Ureter (tissue), 1 donor: ENCODE data around the gene HACE1. TPM values are rescaled to one million over a fixed set of nuclear protein-coding genes. Genes with fewer than 3 reads are reported as not detected.
"Not testable (repeated sequence)": the region's sequence is repeated elsewhere in the genome, so short reads cannot be mapped to it uniquely, and the experiment has no call there.

ENCODE experiments used
- DNase-seq: peaks from one replicate; pipeline ENCODE4 v3.0.0-alpha.2; 2020; ENCODE audit warnings: low spot score
- total RNA-seq: library from RNA; stranded (reverse); gene quantifications from one replicate; pipeline ENCODE4 v1.2.4, GENCODE V29; 2023
- donor health status: DM: yes; HTN: yes; CAD: no.

HACE1 gene, protein sequence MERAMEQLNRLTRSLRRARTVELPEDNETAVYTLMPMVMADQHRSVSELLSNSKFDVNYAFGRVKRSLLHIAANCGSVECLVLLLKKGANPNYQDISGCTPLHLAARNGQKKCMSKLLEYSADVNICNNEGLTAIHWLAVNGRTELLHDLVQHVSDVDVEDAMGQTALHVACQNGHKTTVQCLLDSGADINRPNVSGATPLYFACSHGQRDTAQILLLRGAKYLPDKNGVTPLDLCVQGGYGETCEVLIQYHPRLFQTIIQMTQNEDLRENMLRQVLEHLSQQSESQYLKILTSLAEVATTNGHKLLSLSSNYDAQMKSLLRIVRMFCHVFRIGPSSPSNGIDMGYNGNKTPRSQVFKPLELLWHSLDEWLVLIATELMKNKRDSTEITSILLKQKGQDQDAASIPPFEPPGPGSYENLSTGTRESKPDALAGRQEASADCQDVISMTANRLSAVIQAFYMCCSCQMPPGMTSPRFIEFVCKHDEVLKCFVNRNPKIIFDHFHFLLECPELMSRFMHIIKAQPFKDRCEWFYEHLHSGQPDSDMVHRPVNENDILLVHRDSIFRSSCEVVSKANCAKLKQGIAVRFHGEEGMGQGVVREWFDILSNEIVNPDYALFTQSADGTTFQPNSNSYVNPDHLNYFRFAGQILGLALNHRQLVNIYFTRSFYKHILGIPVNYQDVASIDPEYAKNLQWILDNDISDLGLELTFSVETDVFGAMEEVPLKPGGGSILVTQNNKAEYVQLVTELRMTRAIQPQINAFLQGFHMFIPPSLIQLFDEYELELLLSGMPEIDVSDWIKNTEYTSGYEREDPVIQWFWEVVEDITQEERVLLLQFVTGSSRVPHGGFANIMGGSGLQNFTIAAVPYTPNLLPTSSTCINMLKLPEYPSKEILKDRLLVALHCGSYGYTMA
- 13.7 TPM for total RNA-seq

DNA sequence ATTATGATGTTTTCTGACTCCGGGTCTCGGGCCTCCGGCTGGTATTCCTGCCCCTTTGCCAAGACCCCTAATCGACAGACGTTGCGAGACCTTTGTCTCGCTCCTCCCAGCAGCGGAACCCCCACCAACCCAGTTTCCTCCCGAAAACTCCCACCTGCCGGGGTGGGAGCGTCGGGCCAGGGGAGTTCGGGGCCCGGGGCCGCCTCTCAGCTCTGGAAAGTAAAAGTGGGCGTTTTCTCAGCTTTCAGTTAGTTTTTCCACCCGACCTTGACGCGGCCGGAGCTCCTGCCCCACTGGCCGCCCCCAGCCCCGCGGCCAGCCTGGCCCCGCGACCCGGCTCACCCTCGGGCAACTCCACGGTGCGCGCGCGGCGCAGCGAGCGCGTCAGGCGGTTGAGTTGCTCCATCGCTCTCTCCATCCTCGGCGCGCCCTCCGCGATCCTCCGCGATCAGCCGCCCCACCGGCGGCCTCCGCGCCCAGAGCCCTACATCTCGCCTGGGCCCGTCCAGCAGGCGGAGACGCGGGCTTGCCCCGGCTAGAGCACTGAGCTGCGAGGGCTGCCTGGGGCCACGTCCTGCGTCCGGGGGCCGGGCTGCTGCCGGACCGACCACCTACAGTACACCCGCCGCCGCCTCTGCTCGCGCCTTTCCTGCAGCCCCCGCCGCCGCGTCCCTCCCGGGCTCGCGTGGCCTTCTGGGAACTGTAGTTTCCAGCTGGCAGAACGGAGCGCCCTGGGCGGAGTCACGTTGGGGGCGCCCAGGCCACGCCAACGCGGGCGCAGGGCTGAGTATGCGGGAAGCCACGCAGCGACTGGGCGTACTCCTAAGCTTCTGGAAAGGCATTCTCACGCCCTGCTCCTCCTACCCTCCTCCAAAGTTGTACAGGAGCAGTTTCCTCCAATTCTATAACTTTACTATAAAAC lies at the start of gene HACE1:
TSS of gene HACE1 (minus strand) at position 695 of the 922 bp plus-strand sequence. CDS start at position 418, 277 bp downstream.
- DNase-seq: peak; percentile 86

DNA sequence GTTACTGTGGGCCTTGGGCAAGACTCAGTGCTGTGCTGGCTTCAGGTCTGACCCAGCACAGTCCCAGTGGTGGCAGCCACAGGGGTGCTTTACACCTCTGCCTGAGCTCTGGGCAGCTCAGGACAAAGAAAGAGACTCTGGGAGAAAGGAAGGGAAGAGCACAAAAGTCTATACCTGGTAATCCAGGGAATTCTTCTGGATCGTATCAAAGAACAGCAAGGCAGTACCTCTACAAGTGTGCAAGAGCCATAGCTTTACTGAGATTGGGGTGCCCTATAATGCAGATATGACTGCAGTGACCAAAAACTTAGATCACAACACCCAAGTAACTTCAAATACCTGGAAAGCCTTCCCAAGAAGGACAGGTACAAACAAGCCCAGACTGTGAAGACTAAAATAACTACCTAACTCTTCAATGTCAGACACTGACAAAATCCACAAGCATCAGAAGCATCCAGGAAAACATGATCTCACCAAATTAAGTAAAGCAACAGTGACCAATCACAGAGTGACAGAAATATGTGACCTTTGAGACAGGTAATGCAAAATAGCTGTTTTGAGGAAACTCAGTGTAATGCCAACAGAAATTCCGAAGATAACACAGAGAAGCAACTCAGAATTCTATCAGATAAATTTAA lies 49.3 kb upstream of the HACE1 start:
- DNase-seq: no peak

DNA sequence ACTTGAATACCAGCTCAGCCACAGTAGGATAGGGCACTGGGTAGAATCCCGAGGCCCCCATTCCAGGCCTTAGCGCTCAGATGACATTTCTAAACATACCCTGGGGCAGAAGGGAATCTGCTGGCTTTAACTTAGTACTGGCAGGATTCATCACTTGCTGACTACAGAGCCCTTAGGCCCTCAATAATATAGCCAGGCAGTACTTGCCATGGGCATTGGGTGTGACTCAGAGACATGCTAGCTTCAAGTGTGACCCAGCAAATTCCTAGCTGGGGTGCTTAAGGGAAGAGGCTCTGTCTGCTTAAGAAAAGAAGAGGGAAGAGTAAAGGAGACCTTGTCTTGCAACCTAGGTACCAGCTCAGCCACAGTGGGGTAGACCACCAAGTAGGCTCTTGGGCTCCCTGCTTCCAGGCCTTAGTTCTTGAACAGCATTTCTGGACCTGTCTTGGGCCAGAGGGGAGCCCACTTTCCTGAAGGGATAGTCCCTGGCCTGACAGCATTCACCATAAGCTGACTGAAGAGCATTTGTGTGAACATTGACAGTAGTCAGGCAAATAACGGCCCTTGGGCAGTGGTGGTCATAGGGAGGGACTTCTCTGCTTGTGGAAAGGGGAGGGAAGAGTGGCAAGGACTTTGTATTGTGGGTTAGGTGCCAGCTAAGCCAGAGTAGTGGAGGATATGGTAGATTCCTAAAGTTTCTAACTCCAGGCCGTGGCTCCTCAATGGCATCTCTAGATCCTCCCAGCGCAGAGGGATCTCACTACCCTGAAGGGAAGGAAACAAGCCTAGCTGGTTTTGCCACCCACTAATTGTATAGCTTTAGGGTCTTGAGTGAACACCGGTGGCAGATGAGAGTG lies 48.5 kb upstream of the HACE1 start:
- no peak for DNase-seq

DNA sequence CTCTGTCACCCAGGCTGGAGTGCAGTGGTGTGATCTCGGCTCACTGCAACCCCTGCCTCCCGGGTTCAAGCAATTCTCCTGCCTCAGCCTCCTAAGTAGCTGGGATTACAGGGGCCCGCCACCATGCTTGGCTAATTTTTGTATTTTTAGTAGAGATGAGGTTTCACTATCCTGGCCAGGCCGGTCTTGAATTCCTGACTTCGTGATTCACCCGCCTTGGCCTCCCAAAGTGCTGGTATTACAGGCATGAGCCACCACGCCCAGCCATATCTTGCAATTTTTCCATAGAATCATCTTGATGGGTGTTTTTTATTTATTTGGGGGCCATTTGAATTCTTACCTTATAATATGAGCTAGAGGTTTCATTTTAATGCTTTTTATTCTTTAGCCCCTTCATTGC lies 39.2 kb upstream of the HACE1 start:
- DNase-seq: not testable (repeated sequence)

DNA sequence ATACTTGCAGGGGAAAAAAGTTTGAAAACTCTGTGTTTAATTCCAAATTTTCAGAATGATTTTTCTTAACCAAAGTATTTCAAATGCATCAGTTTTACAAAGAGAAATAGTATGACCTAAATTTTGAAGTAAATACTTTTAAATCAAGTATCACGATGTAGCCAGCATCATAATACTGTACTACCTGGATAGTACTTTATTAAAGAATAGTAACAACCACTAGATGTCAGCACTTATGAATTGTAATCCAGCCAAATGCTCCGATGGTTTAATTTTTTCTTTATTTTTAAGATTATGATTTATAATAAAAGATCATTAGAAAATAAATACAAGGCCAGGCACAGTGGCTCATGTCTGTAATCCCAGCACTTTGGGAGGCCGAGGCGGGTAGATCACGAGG lies 37.2 kb upstream of the HACE1 start:
- DNase-seq: no peak

DNA sequence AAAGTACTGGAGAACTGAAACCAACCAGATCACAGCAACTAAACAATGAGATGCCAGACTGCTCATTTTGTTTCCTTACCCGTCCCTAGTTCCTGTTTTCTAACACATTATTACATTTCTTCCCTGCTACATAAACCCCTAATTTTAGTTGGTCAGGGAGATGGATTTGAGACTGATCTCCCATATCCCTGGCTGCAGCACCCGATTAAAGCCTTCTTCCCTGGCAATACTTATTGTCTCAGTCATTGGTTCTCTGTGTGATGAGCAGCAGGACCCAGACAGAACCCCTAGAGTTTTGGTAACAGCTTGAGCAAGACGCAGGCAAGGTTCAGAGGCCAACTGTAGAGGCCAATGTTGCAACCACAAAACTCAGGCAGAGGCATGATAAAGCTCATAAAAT lies 28.3 kb upstream of the HACE1 start:
- no peak for DNase-seq

DNA sequence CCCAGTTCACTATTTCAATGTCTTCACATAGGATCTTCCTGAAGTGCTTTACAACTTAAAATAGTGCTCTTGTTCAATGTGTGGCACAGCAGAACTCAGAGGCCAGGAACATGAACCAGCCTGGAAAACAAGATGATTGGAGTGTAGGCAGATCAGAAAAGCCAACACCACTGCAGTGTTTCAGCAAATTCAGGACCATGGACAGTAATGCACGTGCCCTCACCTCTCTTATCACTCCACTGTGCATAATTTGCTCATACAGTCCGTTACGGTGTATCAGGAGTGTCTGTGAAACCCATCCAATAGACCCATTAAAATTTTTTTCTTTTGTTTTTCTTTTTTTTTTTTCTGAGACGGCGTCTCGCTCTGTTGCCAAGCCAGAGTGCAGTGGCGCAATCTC lies 27.6 kb upstream of the HACE1 start:
- DNase-seq: no peak

DNA sequence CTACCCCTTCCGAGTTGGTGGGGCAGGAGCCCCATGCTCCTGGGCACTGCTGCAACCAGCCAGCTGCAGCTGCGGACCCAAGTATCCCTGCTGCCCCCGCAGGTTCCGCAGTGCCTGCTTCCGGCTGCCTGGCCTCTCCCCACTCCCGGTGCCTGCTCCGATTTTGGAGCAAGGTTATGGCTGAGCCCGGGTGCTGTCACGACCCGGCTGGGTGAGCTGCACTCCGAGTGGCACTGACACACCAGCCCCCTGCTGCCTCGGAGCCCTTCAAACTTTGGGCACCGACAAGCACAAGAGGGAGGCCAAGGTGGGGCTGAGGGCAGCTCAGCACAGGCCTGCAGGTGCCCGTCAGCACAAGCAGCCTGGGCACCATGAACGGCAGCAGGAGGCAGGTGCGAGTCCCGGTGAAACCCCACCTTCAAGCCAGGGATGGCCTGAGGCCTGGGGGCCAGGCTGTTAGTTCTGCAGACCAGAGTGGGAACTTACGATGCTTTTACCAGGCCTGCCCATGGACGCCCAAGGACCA lies 25.9 kb upstream of the HACE1 start:
- no peak for DNase-seq

DNA sequence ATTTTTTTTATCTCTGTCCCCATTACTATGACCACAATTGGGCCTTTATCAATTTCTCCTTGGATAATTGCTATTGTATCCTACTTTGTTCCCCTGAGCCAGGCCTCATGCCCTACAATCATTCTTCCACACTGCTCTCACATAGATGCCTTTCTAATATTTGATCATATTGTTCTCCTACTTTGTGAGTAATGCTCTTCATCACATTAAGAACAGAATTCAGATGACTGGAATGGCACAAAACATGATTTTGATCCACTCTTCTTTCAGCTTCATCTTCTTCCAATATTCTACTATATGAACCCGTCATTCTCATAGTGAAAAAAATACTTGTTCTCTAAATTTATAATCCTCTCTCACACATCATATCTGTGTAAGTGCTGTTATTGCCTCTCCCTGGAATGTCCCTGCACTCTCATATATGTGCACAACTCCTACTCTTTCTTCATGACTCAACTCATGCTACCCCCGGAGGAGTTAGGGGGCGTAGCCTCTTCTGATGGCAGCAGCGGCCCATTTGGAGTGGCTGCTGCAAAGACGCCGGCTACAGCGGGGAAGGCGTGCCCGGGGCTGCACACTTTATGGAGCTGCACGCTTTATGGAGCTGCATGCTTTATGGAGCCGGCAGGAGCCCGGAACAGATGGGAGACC lies 25.3 kb upstream of the HACE1 start:
- DNase-seq: no peak

DNA sequence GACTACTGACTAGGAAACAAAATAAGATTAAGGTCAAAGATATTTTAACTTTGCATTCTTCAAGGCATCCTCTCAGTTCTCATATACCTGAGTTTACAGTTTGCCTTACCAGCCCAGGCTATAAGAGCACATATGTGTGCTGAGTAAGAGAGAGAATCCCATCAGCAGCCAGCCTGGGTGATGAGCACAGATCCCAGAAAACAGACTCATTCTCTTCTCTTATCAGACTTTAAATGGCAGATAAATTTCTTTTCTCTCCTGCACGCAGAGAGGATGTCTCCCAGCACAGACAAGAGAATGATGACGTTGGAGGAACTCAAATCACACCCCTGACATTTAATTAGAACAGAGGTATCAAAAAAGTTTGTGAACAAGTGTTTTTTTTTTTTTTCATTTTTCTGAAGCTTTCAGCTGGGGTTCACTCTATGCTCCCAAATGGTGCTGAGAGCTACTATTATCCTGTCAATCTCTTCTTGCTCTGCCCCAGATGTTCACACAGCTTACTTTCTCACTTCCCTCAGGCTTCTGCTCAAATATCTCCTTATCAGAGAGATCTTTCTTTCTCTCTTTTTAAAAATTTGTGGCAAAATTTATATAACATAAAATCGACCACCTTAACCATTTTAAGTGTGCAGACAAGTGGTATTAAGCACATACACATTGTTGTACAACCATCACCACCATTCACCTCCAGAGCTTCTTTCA lies 22.4 kb upstream of the HACE1 start:
- DNase-seq: no peak

DNA sequence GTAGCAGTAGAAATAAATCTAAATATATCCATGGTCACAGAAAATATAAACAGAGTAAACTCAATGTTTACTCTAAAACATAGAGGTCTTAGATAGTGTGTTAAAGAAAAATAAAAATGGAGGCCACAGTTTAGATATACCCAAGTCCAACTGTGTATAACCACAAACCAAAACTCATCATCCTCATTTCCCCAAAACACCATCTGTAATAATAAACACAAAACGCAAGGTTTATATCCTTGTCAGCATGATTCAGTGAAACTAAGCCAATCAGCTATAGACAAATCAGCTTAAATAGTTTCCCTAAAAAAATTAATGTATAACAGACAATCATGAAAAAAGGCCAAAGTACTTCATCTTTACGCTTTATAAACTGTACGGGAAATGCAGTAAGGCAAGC lies 2.7 kb upstream of the HACE1 start:
- DNase-seq: no peak

DNA sequence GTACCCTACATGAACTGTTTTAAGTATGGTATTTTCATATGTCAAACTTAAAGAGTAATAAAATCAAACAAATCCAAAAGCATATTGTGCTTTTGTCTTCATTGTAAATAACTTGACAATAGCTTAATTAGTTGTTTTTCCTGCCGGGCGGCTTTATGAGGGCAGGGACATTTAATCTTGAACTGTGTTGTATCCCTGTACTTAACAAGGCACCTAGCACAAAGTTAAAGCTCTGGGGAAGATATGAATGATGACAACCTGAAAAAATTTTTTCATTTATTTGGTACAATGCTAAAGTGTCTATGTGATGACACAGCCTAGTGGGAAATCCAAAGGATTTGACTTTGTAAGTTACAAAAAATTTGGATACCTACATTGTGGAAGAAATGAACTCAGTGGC lies 502 bp upstream of the HACE1 start:
- no peak for DNase-seq

DNA sequence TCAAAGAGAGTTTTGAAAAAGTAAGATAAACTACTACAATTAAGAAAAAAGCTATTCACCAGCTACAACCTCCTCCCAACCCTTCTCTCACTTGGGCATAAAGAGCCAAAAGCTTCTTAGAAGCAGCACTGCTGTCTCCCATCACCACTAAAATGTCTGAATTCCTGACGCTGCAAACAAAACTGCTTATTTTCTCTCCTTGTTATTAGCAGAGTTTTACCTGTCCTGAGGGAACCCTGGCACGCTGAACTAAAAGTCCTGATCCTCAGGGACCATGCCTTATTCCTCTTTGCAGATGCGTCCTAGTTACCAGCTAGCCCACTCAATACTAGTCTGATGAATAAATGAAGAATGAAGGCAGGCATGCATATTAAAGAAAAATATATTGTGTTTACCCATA lies 1.1 kb downstream of the HACE1 start:
- DNase-seq: no peak

DNA sequence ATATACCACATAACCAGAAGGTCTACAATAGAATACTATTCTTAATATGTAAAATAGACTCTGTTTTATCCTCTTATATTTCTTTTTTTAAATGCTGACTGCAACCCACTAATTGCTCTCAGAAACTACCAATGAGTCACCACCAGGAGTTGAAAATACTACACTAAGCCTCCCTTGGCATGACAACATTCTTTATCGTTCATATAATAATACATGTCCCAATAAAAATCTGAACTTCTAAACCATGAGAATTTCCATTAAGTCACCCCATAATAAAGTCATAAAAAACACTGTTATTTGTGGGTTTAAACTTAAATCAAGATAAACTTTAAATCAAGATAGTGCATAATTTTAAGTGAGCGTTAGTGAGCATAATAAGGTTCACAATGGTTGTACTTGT lies 4.2 kb downstream of the HACE1 start:
- DNase-seq: no peak

DNA sequence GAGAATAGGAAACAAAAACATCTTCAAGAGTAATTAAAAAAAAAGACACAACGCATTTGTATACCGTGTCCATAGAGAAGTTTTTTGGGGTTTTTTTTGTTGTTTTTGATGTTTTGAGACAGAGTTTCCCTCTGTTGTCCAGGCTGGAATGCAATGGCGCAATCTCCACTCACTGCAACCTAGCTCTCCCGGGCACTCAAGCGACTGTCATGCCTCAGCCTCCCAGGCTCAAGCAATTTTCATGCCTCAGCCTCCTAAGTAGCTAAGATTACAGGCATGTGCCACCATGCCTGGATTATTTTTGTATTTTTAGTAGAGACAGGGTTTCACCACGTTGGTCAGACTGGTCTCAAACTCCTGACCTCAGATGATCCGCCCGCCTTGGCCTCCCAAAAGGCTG lies 12.0 kb downstream of the HACE1 start:
- not testable (repeated sequence) for DNase-seq

DNA sequence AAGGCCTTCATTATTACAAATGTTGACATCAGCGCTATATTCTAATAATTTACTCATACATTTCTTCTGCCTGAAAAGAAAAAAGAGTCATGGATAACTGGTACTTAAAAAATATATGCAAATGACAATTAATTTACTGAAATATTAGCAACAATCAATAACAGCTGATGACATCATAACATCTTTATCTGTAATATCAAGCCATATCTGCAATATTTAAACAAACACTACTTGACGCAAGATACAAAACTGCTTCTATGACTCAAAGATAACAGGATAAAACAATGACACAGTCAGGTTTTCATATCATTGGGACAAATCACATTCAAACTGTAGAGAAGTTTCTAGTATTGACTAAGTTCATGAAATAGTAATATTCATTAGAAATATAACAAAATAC lies 16.5 kb downstream of the HACE1 start:
- no peak for DNase-seq

DNA sequence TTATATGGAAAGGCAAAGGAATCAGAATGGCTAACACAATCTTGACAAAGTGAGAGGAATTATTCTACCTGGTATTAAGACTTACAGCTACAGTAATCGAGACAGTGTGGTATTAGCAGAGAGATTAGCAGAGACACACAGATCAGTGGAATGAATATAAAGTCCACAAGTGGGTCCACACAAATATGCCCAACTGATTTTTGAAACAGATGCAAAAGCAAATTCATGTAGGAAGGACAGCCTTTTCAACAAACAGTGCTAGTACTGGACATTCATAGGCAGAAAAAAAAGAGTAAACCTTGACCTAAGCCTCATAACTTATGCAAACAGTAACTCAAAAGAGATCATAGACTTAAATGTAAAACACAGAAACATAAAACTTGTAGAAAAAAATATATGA lies 22.6 kb downstream of the HACE1 start:
- no peak for DNase-seq

DNA sequence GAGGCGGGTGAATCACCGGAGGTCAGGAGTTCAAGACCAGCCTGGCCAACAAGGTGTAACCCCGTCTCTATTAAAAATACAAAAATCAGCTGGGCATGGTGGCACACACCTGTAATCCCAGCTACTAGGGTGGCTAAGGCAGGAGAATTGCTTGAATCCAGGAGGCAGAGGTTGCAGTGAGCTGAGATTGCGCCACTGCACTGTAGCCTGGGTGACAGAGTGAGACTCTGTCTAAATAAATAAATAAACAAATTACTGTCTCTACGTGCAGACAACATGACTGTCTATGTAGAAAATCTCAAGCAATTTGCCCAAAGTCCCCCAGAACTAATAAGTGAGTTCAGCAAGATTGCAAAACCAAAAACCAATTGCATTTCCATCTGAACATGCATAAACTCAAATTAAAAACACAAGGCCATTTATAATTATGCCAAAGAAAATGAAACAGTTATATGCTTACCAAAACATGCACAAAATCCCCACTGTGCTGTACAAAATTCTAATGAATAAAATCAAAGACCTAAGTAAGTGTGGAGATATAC lies 23.2 kb downstream of the HACE1 start:
- DNase-seq: not testable (repeated sequence)

DNA sequence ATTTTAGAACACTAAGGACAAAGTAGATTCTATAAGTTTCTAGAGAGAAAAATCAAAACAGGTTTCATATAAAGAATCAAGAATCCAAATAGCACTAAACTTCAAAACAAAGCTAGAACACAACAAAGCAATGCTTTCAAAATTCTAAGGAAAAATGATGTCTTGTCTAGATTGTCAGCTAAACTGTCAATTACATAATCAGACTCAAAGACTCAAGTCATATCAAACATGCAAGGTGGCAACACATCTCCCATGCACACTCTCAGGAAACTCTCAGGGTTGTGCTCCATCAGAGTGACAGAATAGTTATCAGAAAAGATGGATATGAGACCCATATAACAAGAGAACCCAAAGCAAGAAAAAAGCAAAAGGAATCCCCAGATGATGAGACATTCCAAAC lies 23.9 kb downstream of the HACE1 start:
- no peak for DNase-seq
